Fibroblast of the aortic adventitia (primary cell): Measurements from ENCODE around the gene ASAP2. TPM values are rescaled to one million over a fixed set of nuclear protein-coding genes. Genes with fewer than 3 reads are reported as not detected.

ENCODE experiments used
- DNase-seq: peaks from one replicate; pipeline ENCODE4 v3.0.0-alpha.2; 2010; ENCODE audit warnings: low read depth
- H3K4me3 ChIP-seq: 2 replicates; pipeline ENCODE4 v1.5.1; 2011; ENCODE audit warnings: low read depth, mild to moderate bottlenecking, control low read depth, low read length, moderate library complexity
- CTCF ChIP-seq: IDR thresholded peaks from 2 replicates; pipeline ENCODE4 v1.5.1; 2011; ENCODE audit warnings: mild to moderate bottlenecking, low read length, control low read depth, inconsistent platforms; ENCODE audit not compliant: insufficient read depth
- total RNA-seq: library from RNA; depleted of rRNA; stranded (reverse); fragments of >200 nt; gene quantifications from 2 replicates; pipeline ENCODE4 v1.2.3, GENCODE V29; 2012; ENCODE audit warnings: low replicate concordance

ASAP2 gene
- total RNA-seq, 1 donor = 76.4 TPM

DNA sequence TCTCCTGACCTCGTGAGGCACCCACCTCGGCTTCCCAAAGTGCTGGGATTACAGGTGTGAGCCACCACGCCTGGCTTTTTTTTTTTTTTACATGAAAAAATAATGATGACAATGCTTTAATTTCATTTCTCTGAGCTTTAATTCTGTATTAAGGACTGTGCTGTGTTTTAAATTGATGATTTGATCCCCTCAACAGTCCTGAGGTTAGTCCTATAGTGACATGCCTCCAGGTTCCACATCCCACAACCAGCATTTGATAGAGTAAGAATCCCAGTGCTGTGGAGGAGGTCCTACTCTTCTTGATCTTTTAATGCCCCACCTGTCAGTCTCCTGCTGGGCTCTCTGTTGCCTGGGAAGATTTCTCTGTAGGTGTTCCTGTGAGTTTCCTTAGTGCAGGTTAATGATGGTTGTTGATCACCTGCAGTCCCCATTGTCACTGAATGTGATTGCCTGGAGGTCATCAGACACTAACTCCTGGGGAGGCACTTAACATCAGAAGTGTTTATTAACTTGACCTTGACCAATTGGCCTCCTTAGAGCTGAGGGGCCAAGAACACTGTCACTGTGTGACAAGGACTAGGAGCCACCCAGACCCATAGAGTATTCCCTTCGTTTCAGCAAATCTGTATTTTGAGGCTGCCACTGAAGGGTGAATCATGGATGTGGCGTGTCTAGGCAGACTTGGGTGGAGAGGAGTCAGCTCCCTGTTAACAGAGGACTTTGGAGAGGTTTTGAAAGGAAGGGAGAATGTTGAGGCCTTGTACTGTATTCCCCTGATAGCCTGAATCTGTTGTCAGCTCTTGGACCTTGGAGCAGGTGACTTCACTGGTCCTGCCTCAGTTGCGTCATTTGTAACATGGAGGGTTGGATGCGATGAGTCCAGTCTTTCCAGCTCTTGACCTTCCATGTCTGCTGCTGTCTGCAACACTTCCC is 11.5 kb downstream of the ASAP2 start:
- no peak overlapping the region for H3K4me3 ChIP-seq
- no peak for DNase-seq
- no peak for TF ChIP-seq CTCF

DNA sequence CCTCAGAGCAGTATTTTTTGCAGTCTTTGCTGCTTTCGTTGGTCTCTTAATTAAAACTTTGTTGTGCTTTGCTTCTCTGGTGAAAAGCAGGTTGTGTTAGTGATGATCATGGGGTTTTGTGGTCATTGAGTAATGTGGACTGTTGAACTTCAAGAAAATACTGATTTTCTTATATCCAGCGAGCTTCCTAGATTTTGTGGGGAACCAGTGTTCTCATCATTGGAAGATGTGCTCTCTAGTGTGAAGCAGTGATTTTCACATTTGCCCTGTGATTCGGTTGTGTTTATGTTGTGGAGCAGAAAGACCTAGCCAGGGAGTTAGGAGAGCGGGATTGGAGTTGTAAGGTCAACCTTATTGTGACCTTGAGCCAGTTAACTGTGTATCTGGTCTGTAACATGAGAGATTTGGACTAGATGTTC is 12.4 kb downstream of the ASAP2 start:
- TF ChIP-seq CTCF = no peak
- H3K4me3 ChIP-seq = no peak overlapping the region
- no peak for DNase-seq

GRCh38 chr2:9220201-9220600 is 13.6 kb downstream of the ASAP2 start:
- H3K4me3 ChIP-seq = no peak overlapping the region
- DNase-seq = no peak
- no peak for TF ChIP-seq CTCF

GRCh38 chr2:9221223-9221622 is 14.6 kb downstream of the ASAP2 start:
- DNase-seq = peak; percentile 40
- TF ChIP-seq CTCF = no peak
- H3K4me3 ChIP-seq = no peak overlapping the region

DNA sequence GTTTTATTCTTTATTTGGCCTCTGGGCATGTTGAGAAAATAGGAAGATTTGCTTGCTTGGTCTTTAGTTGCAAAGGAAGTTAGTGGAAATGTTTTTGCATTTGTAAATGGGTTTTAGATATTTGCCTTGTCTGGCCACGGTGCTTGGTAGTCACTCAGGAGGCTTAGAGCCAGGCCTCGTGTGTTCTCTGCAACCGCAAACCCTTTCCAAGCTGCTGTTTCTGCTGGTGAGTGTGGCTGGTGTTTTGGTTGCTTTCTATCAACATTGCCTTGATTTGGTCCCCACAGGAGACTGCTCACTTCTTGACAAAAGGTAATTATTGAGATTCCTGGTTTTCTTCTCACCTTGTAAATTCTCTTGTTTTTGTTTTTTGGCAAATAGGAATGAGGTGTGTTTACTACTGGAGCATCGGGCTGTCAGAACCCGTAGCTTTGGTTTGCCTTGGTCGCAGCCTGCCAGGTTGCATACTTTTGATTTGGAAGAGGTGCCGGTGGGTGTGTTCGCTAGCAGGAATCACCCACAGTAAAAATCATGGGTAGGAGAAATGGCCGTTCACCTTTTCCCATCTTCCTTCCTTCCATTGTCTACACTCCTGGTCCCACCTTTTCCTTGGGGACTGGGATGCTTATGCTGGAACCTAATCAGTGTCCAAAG is 15.8 kb downstream of the ASAP2 start:
- peak overlapping the region; percentile 13 for H3K4me3 ChIP-seq
- TF ChIP-seq CTCF = no peak
- DNase-seq = peak; percentile 83

DNA sequence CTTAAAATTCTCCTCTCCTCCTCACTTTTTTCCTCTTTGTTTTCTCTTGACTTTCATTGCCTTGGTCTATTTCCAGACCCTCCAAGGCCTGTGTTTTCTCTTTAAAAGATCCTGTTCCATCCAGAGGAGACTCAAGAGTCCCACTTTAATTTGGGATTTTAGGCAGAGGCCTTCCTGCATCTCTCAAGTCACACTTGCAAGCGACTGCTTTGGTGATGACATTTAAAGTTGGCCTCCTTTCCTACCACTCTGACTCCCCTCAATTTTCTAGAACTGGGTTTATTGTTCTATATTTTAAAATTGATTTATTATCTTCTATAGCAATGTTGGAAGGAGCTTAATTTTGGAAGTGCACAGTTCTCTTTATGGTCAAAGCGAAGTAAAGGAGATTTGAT is 16.3 kb downstream of the ASAP2 start:
- H3K4me3 ChIP-seq = peak overlapping the region; percentile 13
- no peak for DNase-seq
- TF ChIP-seq CTCF = no peak
